ENCODE results near the gene PRRG2.

PRRG2 gene

GRCh38 chr19:49549045-49549444 lies 32.1 kb upstream of the PRRG2 start:
- DNase-seq (ENCODE audit: low read depth), result no peak
- no peak for TF ChIP-seq CTCF (IDR thresholded peaks at IDR 0.05; ENCODE audit: control insufficient read depth, extremely low read depth, insufficient read depth)
- no peak overlapping the region for H3K4me3 ChIP-seq (ENCODE audit: low read depth, low read length)

DNA sequence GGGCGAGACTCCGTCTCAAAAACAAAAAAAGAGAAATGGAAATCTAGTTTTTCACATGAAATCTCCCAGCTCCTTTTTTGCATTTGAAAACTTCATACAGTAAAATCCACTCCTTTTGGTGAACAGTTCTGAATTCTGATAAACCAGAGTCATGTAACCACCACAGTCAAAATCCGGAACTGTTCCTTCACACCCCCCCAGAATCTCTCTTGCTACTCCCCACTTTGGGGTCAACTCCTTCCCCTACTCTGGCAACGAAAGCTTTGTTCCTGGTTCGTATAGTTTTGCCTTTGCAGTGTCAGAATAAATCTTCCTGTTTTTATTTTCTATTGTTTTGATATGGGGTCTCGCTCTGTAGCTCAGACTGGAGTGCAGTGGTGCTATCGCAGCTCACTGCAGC lies 29.6 kb upstream of the PRRG2 start:
- TF ChIP-seq CTCF (IDR thresholded peaks at IDR 0.05; ENCODE audit: control insufficient read depth, extremely low read depth, insufficient read depth), result no peak
- no peak overlapping the region for H3K4me3 ChIP-seq (ENCODE audit: low read depth, low read length)

DNA sequence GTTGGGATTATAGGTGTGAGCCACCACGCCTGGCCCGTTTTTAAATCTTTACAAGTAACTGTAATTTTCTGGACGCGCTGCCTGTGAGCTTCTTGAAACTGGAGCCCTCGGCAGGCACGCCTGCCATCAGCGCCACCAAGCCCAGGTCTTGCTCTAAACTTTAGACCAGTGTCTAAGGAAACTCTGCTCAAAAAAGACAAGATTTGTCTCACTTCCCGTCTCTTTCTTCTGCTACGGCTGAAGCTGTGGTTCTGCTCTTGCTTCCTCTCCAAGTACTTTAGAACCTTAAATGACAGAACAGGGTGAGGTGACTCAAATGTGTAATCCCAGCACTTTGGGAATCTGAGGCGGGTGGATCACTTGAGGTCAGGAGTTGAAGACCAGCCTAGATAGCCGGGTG lies 28.4 kb upstream of the PRRG2 start:
- no peak for TF ChIP-seq CTCF (IDR thresholded peaks at IDR 0.05; ENCODE audit: control insufficient read depth, extremely low read depth, insufficient read depth)
- H3K4me3 ChIP-seq (ENCODE audit: low read depth, low read length), result no peak overlapping the region
- no peak for DNase-seq (ENCODE audit: low read depth)

More for the DNA sequence above, 29.6 kb upstream of the PRRG2 start:
- no peak for DNase-seq (ENCODE audit: low read depth)

DNA sequence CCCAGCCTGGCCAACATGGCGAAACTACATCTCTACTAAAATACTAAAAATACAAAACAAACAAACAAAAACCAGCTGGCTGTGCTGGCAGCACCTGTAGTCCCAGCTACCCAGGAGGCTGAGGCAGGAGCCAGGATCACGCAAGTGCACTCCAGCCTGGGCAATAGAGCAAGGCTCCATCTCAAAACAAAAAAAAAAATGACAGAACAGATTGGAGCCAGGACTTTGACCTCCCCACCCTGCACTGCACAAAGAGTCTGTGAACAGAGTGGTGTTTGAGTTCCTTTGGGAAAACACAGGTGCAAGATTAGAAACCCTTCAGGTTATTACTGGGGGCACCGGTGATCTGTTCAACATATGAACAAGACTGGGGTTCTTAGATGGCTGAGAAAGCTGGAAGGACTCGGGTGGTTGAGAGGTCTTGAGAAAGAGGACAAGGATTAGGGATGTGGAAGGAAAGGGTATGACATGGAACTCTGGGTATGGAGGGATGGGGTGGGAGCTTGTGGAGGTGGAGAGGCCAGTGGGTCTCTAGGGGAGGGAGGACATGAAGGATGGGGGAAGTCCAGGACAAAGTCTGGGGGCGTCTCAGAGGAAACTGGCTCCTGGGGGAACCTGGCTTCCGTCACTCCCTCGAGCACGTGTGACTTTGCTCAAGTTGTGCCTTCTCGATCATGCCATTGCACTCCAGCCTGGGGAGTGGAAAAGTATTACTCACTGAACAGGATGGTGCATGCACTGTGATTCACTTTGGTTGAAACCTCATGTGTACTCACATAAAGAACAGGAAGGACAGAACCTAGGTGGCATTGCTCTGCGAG lies 27.5 kb upstream of the PRRG2 start:
- no peak for DNase-seq (ENCODE audit: low read depth)
- no peak for TF ChIP-seq CTCF (IDR thresholded peaks at IDR 0.05; ENCODE audit: control insufficient read depth, extremely low read depth, insufficient read depth)
- H3K4me3 ChIP-seq (ENCODE audit: low read depth, low read length), result no peak overlapping the region

- no peak for DNase-seq (ENCODE audit: low read depth)
- TF ChIP-seq CTCF (IDR thresholded peaks at IDR 0.05; ENCODE audit: control insufficient read depth, extremely low read depth, insufficient read depth), result no peak
- no peak overlapping the region for H3K4me3 ChIP-seq (ENCODE audit: low read depth, low read length)
These were observed 26.4 kb upstream of the PRRG2 start for GRCh38 chr19:49554701-49555181.

DNA sequence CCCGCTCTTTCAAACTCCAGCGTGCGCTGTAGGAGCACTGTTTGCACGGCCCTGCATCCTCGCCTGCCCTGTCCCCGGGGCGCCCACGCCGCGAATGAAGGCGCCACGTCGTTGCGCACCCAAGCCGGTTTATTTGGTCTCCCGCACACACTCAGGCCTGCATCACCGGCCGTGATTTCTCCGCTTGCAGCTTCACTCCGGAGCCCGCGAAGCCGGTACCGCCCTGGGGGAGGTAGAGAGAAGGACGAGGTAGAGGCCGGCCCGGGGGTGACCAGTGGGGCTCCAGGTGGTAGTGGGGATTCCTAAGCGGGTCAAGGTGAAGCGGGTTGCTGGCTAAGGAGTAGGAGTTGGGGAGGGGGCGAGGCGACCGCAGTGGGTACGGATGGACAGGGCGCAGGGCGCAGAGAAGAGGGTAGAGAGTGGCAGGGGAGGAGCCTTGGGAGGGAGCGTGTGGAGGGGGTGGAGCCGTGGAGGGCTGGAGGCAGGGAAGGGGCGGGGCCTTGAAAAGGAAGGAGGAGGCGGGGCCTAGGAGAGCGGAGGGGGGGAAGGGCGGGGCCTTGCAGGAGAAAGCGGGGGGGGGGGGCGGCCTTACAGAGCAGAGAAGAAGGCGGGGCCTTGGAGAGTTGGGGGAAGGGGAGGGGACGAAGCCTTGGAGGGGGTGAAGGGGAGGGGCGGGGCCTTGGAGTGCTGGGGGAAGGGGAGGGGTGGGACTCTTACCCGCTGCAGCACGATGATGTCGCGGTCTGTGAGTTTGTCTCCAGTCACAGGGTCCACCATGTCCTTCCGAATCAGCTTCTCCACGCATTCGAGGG lies 25.3 kb upstream of the PRRG2 start:
- no peak for TF ChIP-seq CTCF (IDR thresholded peaks at IDR 0.05; ENCODE audit: control insufficient read depth, extremely low read depth, insufficient read depth)
- no peak for DNase-seq (ENCODE audit: low read depth)
- H3K4me3 ChIP-seq (ENCODE audit: low read depth, low read length), result no peak overlapping the region

All from LNCaP clone FGC (cell line).